Measurements from ENCODE around the gene IL4R. TPM values are rescaled to one million over a fixed set of nuclear protein-coding genes. Genes with fewer than 3 reads are reported as not detected.

The IL4R gene
- 38.9 to 50.9 TPM (median 43.0 TPM) in 5 replicates for total RNA-seq (2022; extraction: Qiagen RNA extraction; ENCODE audit: low read depth)

DNA sequence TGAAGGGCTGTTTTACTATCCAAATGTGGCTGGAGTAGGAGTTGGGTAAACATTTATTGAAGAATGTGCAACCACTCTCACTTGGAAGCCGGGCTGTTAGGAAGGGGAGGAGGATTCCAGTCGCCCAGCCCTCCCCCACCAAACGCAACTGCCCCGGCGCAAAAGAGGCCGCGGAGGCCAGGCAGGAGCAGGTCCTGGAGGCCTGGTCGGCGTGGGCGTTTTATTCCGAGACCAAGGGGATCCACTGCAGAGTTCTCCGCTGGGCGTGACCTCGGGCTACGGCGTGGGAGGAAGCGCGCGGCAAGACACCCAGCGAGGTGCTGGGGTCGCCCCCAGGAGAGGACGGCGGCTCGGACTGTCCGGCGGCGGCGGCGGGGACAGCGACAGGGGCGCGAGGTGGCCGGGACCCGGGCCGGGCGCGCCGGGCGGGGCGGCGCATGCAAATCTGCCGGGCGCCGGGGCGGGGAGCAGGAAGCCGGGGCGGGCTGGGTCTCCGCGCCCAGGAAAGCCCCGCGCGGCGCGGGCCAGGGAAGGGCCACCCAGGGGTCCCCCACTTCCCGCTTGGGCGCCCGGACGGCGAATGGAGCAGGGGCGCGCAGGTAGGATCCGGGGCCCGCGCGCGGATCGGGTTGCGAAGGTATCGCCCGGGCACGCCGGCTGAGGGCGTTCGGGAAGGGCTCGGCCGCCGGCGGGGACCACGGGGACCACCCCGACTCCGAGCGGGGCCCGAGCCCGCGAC lies at the start of gene IL4R:
Gene IL4R (plus strand): TSS at position 553 of the 739 bp plus-strand sequence. CDS start 26,230 bp downstream, outside the sequence.

DNA sequence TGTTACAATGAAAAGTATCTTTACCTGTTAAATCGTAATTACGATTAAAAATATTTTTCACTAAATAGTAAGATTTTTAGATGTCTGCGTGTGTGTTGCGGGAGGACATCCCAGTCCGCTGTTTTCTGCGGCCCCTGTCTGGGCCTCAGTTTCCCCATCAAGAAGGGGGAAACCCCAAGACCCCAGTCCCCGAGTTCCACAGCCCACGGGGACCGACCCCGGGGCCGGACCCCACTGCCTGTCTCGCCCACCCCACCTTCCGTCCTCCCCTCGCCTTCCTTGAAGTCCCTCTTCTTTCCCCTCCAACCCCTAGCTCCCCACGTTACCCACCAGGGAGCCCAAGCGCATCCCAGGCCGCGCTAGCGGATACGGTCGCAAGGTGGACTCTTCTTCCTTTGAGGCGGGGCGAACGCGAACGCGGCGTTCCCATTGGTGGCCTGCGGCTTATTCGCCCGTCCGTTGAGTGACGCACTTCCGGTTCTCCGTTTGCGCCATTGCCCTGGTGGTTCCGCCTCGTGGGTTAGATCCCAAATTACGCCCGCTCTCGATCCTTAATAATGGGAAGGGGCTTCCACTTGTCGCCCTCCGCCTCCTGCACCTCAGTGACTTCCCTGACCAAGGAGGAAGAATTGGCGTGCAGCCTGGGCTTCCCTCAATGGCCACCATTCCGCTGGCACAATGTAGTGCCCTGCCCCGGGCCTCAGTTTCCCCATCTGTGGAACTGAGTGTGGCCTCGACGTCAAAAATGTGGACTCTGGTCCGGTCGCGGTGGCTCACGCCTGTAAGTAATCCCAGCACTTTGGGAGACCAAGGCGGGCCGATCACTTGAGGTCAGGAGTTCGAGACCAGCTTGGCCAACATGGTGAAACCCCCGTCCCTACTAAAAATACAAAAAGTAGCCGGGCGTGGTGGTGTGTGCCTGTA lies 45.1 kb upstream of the IL4R start, which contains the start of gene NSMCE1:
Gene NSMCE1 (minus strand): TSS at position 397 of the 924 bp plus-strand sequence. CDS start 11,202 bp downstream, outside the sequence.

DNA sequence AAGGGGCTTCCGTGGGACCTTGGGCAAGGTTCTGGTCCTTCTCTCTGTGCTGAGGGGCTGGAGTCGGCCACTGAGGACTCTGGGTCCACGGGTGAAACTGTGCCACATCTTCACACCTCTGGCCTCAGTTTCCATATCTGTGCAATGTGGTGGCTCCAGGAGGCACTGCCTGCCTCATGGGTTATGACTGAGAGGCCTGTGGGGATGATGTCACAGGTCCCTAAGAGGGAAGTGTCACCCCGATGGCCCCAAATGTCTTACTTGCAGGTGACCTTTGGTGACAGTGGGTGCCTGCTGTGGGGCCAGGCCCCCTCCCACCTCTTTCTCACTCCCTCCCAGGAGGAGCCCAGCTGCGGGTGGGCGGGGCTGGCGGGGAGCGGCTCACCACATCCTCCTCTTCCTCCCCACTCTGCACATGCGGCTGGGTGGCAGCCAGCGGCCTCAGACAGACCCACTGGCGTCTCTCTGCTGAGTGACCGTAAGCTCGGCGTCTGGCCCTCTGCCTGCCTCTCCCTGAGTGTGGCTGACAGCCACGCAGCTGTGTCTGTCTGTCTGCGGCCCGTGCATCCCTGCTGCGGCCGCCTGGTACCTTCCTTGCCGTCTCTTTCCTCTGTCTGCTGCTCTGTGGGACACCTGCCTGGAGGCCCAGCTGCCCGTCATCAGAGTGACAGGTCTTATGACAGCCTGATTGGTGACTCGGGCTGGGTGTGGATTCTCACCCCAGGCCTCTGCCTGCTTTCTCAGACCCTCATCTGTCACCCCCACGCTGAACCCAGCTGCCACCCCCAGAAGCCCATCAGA lies 88.2 kb downstream of the IL4R start, which contains the start of gene IL21R:
Gene IL21R (plus strand): TSS at position 407 of the 801 bp plus-strand sequence. CDS start 27,898 bp downstream, outside the sequence.

Other genes starting within 250 kb of the IL4R start
- gene C16orf82, start 247.0 kb upstream of the IL4R start, total RNA-seq (2022; extraction: Qiagen RNA extraction; ENCODE audit: low read depth): not detected in 5 replicates
- gene KDM8, start 110.4 kb upstream of the IL4R start, total RNA-seq (2022; extraction: Qiagen RNA extraction; ENCODE audit: low read depth): 2.1 to 4.1 TPM (median 3.0 TPM) in 5 replicates
- gene NSMCE1, start 45.2 kb upstream of the IL4R start, total RNA-seq (2022; extraction: Qiagen RNA extraction; ENCODE audit: low read depth): 52.0 to 61.8 TPM (median 60.8 TPM) in 5 replicates
- gene IL21R, start 88.2 kb downstream of the IL4R start, total RNA-seq (2022; extraction: Qiagen RNA extraction; ENCODE audit: low read depth): 0.02 to 0.04 TPM in 2 of 5 replicates, not detected in the others
- 73.5 to 86.2 TPM (median 77.0 TPM) in 5 replicates for gene GTF3C1, start 235.9 kb downstream of the IL4R start, total RNA-seq (2022; extraction: Qiagen RNA extraction; ENCODE audit: low read depth)
- 10.8 to 16.6 TPM (median 15.8 TPM) in 5 replicates for gene KATNIP, start 236.2 kb downstream of the IL4R start, total RNA-seq (2022; extraction: Qiagen RNA extraction; ENCODE audit: low read depth)